ENCODE data around the gene PANK2.

DNA sequence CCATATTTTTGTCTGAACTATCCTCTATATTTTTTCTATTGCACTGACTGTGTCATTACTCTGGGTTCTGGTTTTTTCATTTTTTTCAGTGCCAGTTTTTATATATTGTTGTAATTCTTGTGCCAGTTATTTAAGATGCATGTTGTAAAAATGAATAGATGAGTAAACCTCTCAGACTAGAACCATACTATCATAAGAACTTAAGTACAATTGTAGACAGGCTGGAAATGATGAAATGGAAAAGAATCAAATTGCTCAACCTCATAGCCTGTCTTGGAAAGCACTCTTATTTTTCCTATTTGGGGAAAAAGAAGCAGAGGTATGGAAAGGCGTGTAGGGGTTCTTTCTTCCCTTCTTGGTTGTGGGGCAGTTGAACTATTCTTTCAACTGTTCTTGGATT lies 30.2 kb downstream of the PANK2 start:
- TF ChIP-seq GATA2 (IDR thresholded peaks at IDR 0.05; ENCODE audit: low read depth, low read length), result no peak
- TF ChIP-seq GATA3 (IDR thresholded peaks at IDR 0.05; ENCODE audit: low read depth, low read length), result no peak

Measured in SH-SY5Y (cell line).